Ovary (tissue), 3 donors: ENCODE measurements around the gene MRPL38.

Source experiments
- EP300 ChIP-seq: sonication (generic); formaldehyde crosslinking; IDR thresholded peaks from one replicate; pipeline ENCODE4 v1.6.1; 2017; ENCODE audit warnings: antibody characterized with exemption
- POLR2A ChIP-seq: fragments of 450-650 bp; IDR thresholded peaks from one replicate; pipeline ENCODE4 v1.6.1; 2017; ENCODE audit warnings: antibody characterized with exemption, mild to moderate bottlenecking, moderate library complexity
- TF ChIP-seq, protein P1 (sequence below), 3 donors: fragments of 450-650 bp in 2 of 3; fragments of 200-600 bp in 1 of 3; IDR thresholded peaks; one replicate each; pipeline versions ENCODE4 v1.5.1 to v1.8.0; 2016 to 2022; ENCODE audit warnings: antibody characterized with exemption in 3 of 3, mild to moderate bottlenecking in 1 of 3
- donor health status: DM: no; HTN: no; CAD: no.

GRCh38 chr17:75892556-75893224 lies 12.0 kb downstream of the MRPL38 start:
- TF ChIP-seq, protein P1, sequence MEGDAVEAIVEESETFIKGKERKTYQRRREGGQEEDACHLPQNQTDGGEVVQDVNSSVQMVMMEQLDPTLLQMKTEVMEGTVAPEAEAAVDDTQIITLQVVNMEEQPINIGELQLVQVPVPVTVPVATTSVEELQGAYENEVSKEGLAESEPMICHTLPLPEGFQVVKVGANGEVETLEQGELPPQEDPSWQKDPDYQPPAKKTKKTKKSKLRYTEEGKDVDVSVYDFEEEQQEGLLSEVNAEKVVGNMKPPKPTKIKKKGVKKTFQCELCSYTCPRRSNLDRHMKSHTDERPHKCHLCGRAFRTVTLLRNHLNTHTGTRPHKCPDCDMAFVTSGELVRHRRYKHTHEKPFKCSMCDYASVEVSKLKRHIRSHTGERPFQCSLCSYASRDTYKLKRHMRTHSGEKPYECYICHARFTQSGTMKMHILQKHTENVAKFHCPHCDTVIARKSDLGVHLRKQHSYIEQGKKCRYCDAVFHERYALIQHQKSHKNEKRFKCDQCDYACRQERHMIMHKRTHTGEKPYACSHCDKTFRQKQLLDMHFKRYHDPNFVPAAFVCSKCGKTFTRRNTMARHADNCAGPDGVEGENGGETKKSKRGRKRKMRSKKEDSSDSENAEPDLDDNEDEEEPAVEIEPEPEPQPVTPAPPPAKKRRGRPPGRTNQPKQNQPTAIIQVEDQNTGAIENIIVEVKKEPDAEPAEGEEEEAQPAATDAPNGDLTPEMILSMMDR (IDR thresholded peaks at IDR 0.05): no peak
- TF ChIP-seq POLR2A (no peak), EP300 (no peak)
